ENCODE results near the gene GZF1. TPM values are rescaled to one million over a fixed set of nuclear protein-coding genes. Genes with fewer than 3 reads are reported as not detected.

Gene GZF1
- total RNA-seq, 5 donors from 2014 or later (not counting 1 experiment from before 2014, with no cell fraction given): 10.2 to 35.1 (median 13.1) TPM

GRCh38 chr20:23368316-23369071 lies 6.5 kb downstream of the GZF1 start:
- Mint-ChIP-seq H3K9me3 (no peaks in the 10 kb centered on the region), H3K4me1 (peaks cover 34 to 43% (median 43%) of the 10 kb centered on the region in 3 donors), H3K4me3 (no peak overlapping the region), H3K27me3 (no peaks in the 10 kb centered on the region), H3K36me3 (peaks cover 47% of the 10 kb centered on the region), H3K27ac (peak overlapping the region in 1 of 2 donors; percentile 80)
- no peak for ATAC-seq (replicated peaks in 1 of 4)
- no CpG with 5 or more reads among the region's 2 CpGs for WGBS (ENCODE audit: insufficient coverage)
- no peak for DNase-seq
- H3K36me3 ChIP-seq (ENCODE audit: control insufficient read depth in 2 of 2, extremely low read depth in 1 of 2, insufficient read depth in 1 of 2, low read length in 1 of 2): peaks cover 3 to 55% of the 10 kb centered on the region in 2 donors
- ChIA-PET POLR2A (interaction anchor here in 1 of 2 donors (0.6 kb wide), 1 partner anchor 16 kb away, joined by 3 read pairs; no protein-coding TSS in a partner anchor), CTCF (interaction anchor here in 1 of 2 donors (1.4 kb wide), 1 partner anchor 18 kb away, joined by 6 read pairs; the partner anchor contains the start of gene NXT1)
- no peak overlapping the region for H3K27ac ChIP-seq (ENCODE audit: low read length)
- H3K4me1 ChIP-seq (ENCODE audit: control insufficient read depth in 1 of 2, extremely low read depth in 1 of 2, insufficient read depth in 2 of 2, low read length in 2 of 2): peaks cover 2 to 14% of the 10 kb centered on the region in 2 experiments
- no peaks in the 10 kb centered on the region for H3K9me3 ChIP-seq
- no peak overlapping the region for H3K4me3 ChIP-seq (ENCODE audit: control insufficient read depth in 1 of 2, extremely low read depth in 1 of 2, low read length in 1 of 2)
- H3K27me3 ChIP-seq (replicated peaks in 1 of 2; ENCODE audit: control insufficient read depth in 2 of 2, extremely low read depth in 1 of 2, insufficient read depth in 2 of 2, low read length in 1 of 2): no peaks in the 10 kb centered on the region

- ChIA-PET POLR2A (interaction anchor here (0.6 to 1.1 kb wide), 2 partner anchors 17 to 37 kb away, joined by 3 read pairs; no protein-coding TSS in a partner anchor), CTCF (no interaction called here)
- H3K9me3 Mint-ChIP-seq: no peaks in the 10 kb centered on the region
- H3K27ac Mint-ChIP-seq: no peak overlapping the region
- Histone ChIP-seq H3K4me3 (ENCODE audit: control insufficient read depth in 1 of 2, extremely low read depth in 1 of 2, low read length in 1 of 2) (no peak overlapping the region), H3K27me3 (replicated peaks in 1 of 2; ENCODE audit: control insufficient read depth in 2 of 2, extremely low read depth in 1 of 2, insufficient read depth in 2 of 2, low read length in 1 of 2) (no peaks in the 10 kb centered on the region), H3K4me1 (ENCODE audit: control insufficient read depth in 1 of 2, extremely low read depth in 1 of 2, insufficient read depth in 2 of 2, low read length in 2 of 2) (peaks cover 2 to 14% of the 10 kb centered on the region in 2 experiments), H3K27ac (ENCODE audit: low read length) (no peak overlapping the region), H3K36me3 (ENCODE audit: control insufficient read depth in 2 of 2, extremely low read depth in 1 of 2, insufficient read depth in 1 of 2, low read length in 1 of 2) (peaks cover 5 to 63% of the 10 kb centered on the region in 2 donors), H3K9me3 (no peaks in the 10 kb centered on the region)
- peaks cover 26 to 36% (median 36%) of the 10 kb centered on the region in 3 donors for H3K4me1 Mint-ChIP-seq
- no peaks in the 10 kb centered on the region for H3K27me3 Mint-ChIP-seq
- DNase-seq (no peak), ATAC-seq (replicated peaks in 1 of 4) (no peak)
- H3K4me3 Mint-ChIP-seq: no peak overlapping the region
- H3K36me3 Mint-ChIP-seq: peaks cover 52% of the 10 kb centered on the region
- WGBS (ENCODE audit: insufficient coverage): 97% methylated on average over 11 of the region's 14 CpGs
Measured at GRCh38 chr20:23369072-23369823, 7.3 kb downstream of the GZF1 start.

- H3K36me3 Mint-ChIP-seq: peaks cover 46% of the 10 kb centered on the region
- no peak overlapping the region for H3K27ac Mint-ChIP-seq
- H3K4me3 ChIP-seq (ENCODE audit: control insufficient read depth in 1 of 2, extremely low read depth in 1 of 2, low read length in 1 of 2): no peak overlapping the region
- H3K4me1 Mint-ChIP-seq: peaks cover 16 to 26% (median 25%) of the 10 kb centered on the region in 3 donors
- CTCF ChIA-PET: no interaction called here
- peaks cover 5 to 70% of the 10 kb centered on the region in 2 donors for H3K36me3 ChIP-seq (ENCODE audit: control insufficient read depth in 2 of 2, extremely low read depth in 1 of 2, insufficient read depth in 1 of 2, low read length in 1 of 2)
- H3K27me3 ChIP-seq (replicated peaks in 1 of 2; ENCODE audit: control insufficient read depth in 2 of 2, extremely low read depth in 1 of 2, insufficient read depth in 2 of 2, low read length in 1 of 2): no peaks in the 10 kb centered on the region
- no peaks in the 10 kb centered on the region for H3K27me3 Mint-ChIP-seq
- peaks cover 2 to 9% of the 10 kb centered on the region in 2 experiments for H3K4me1 ChIP-seq (ENCODE audit: control insufficient read depth in 1 of 2, extremely low read depth in 1 of 2, insufficient read depth in 2 of 2, low read length in 2 of 2)
- H3K9me3 Mint-ChIP-seq: no peaks in the 10 kb centered on the region
- 95% methylated on average over 2 of the region's 5 CpGs for WGBS (ENCODE audit: insufficient coverage)
- H3K4me3 Mint-ChIP-seq: no peak overlapping the region
- H3K27ac ChIP-seq (ENCODE audit: low read length): no peak overlapping the region
- no peak for DNase-seq
- POLR2A ChIA-PET: interaction anchor here (1.1 to 1.2 kb wide), 2 partner anchors 20 to 36 kb away, joined by 3 to 5 read pairs; no protein-coding TSS in a partner anchor
- no peak for ATAC-seq (replicated peaks in 1 of 4)
- H3K9me3 ChIP-seq: no peaks in the 10 kb centered on the region
Measured at GRCh38 chr20:23370274-23370673, 8.3 kb downstream of the GZF1 start.

- peaks cover under 1 to 3% of the 10 kb centered on the region in 2 experiments for H3K4me1 ChIP-seq (ENCODE audit: control insufficient read depth in 1 of 2, extremely low read depth in 1 of 2, insufficient read depth in 2 of 2, low read length in 2 of 2)
- Mint-ChIP-seq H3K4me1 (peaks cover 14 to 24% (median 24%) of the 10 kb centered on the region in 3 donors), H3K36me3 (peaks cover 51% of the 10 kb centered on the region), H3K27me3 (no peaks in the 10 kb centered on the region), H3K27ac (no peak overlapping the region), H3K9me3 (no peaks in the 10 kb centered on the region), H3K4me3 (no peak overlapping the region)
- peaks cover 3 to 69% of the 10 kb centered on the region in 2 donors for H3K36me3 ChIP-seq (ENCODE audit: control insufficient read depth in 2 of 2, extremely low read depth in 1 of 2, insufficient read depth in 1 of 2, low read length in 1 of 2)
- CTCF ChIA-PET: no interaction called here
- no peak overlapping the region for H3K27ac ChIP-seq (ENCODE audit: low read length)
- H3K27me3 ChIP-seq (replicated peaks in 1 of 2; ENCODE audit: control insufficient read depth in 2 of 2, extremely low read depth in 1 of 2, insufficient read depth in 2 of 2, low read length in 1 of 2): no peaks in the 10 kb centered on the region
- POLR2A ChIA-PET: interaction anchor here in 1 of 2 donors (0.6 to 1.2 kb wide), 2 partner anchors 18 to 21 kb away, joined by 3 to 5 read pairs; no protein-coding TSS in a partner anchor
- H3K4me3 ChIP-seq (ENCODE audit: control insufficient read depth in 1 of 2, extremely low read depth in 1 of 2, low read length in 1 of 2): no peak overlapping the region
- H3K9me3 ChIP-seq: no peaks in the 10 kb centered on the region
- ATAC-seq (replicated peaks in 1 of 4) (no peak), DNase-seq (no peak)
- no CpG with 5 or more reads among the region's 3 CpGs for WGBS (ENCODE audit: insufficient coverage)
Measured at GRCh38 chr20:23370873-23371272, 8.9 kb downstream of the GZF1 start.

- no peak overlapping the region for H3K4me3 Mint-ChIP-seq
- no peaks in the 10 kb centered on the region for H3K9me3 Mint-ChIP-seq
- no peak for DNase-seq
- H3K36me3 ChIP-seq (ENCODE audit: control insufficient read depth in 2 of 2, extremely low read depth in 1 of 2, insufficient read depth in 1 of 2, low read length in 1 of 2): peaks cover 2 to 68% of the 10 kb centered on the region in 2 donors
- H3K4me1 Mint-ChIP-seq: peaks cover 8 to 18% (median 18%) of the 10 kb centered on the region in 3 donors
- no peak overlapping the region for H3K27ac ChIP-seq (ENCODE audit: low read length)
- no peaks in the 10 kb centered on the region for H3K9me3 ChIP-seq
- H3K27ac Mint-ChIP-seq: no peak overlapping the region
- no peak overlapping the region for H3K4me3 ChIP-seq (ENCODE audit: control insufficient read depth in 1 of 2, extremely low read depth in 1 of 2, low read length in 1 of 2)
- peaks cover 52% of the 10 kb centered on the region for H3K36me3 Mint-ChIP-seq
- H3K4me1 ChIP-seq (ENCODE audit: control insufficient read depth in 1 of 2, extremely low read depth in 1 of 2, insufficient read depth in 2 of 2, low read length in 2 of 2): no peaks in the 10 kb centered on the region
- CTCF ChIA-PET: no interaction called here
- no peaks in the 10 kb centered on the region for H3K27me3 ChIP-seq (replicated peaks in 1 of 2; ENCODE audit: control insufficient read depth in 2 of 2, extremely low read depth in 1 of 2, insufficient read depth in 2 of 2, low read length in 1 of 2)
- POLR2A ChIA-PET: interaction anchor here in 1 of 2 donors (0.6 kb wide), 1 partner anchor 19 kb away, joined by 3 read pairs; no protein-coding TSS in a partner anchor
- no peaks in the 10 kb centered on the region for H3K27me3 Mint-ChIP-seq
- 100% methylated on average over 1 of the region's 4 CpGs for WGBS (ENCODE audit: insufficient coverage)
- no peak for ATAC-seq (replicated peaks in 1 of 4)
Measured at GRCh38 chr20:23371496-23371895, 9.5 kb downstream of the GZF1 start.

GRCh38 chr20:23374441-23374840 lies 12.5 kb downstream of the GZF1 start:
- 92% methylated on average over 2 of the region's 5 CpGs for WGBS (ENCODE audit: insufficient coverage)
- H3K9me3 ChIP-seq: no peaks in the 10 kb centered on the region
- Mint-ChIP-seq H3K4me3 (no peak overlapping the region), H3K36me3 (peaks cover 61% of the 10 kb centered on the region), H3K4me1 (no peaks in the 10 kb centered on the region), H3K27ac (no peak overlapping the region), H3K27me3 (no peaks in the 10 kb centered on the region), H3K9me3 (no peaks in the 10 kb centered on the region)
- H3K4me3 ChIP-seq (ENCODE audit: control insufficient read depth in 1 of 2, extremely low read depth in 1 of 2, low read length in 1 of 2): no peak overlapping the region
- CTCF ChIA-PET: no interaction called here
- POLR2A ChIA-PET: no interaction called here
- peaks cover 2 to 71% of the 10 kb centered on the region in 2 donors for H3K36me3 ChIP-seq (ENCODE audit: control insufficient read depth in 2 of 2, extremely low read depth in 1 of 2, insufficient read depth in 1 of 2, low read length in 1 of 2)
- DNase-seq (no peak), ATAC-seq (replicated peaks in 1 of 4) (no peak)
- no peaks in the 10 kb centered on the region for H3K4me1 ChIP-seq (ENCODE audit: control insufficient read depth in 1 of 2, extremely low read depth in 1 of 2, insufficient read depth in 2 of 2, low read length in 2 of 2)
- no peak overlapping the region for H3K27ac ChIP-seq (ENCODE audit: low read length)
- no peaks in the 10 kb centered on the region for H3K27me3 ChIP-seq (replicated peaks in 1 of 2; ENCODE audit: control insufficient read depth in 2 of 2, extremely low read depth in 1 of 2, insufficient read depth in 2 of 2, low read length in 1 of 2)
